ENCODE measurements around the gene TDRD10. TPM values are rescaled to one million over a fixed set of nuclear protein-coding genes. Genes with fewer than 3 reads are reported as not detected.

TDRD10 gene
- total RNA-seq, 1 experiment from 2014 or later: not detected

DNA sequence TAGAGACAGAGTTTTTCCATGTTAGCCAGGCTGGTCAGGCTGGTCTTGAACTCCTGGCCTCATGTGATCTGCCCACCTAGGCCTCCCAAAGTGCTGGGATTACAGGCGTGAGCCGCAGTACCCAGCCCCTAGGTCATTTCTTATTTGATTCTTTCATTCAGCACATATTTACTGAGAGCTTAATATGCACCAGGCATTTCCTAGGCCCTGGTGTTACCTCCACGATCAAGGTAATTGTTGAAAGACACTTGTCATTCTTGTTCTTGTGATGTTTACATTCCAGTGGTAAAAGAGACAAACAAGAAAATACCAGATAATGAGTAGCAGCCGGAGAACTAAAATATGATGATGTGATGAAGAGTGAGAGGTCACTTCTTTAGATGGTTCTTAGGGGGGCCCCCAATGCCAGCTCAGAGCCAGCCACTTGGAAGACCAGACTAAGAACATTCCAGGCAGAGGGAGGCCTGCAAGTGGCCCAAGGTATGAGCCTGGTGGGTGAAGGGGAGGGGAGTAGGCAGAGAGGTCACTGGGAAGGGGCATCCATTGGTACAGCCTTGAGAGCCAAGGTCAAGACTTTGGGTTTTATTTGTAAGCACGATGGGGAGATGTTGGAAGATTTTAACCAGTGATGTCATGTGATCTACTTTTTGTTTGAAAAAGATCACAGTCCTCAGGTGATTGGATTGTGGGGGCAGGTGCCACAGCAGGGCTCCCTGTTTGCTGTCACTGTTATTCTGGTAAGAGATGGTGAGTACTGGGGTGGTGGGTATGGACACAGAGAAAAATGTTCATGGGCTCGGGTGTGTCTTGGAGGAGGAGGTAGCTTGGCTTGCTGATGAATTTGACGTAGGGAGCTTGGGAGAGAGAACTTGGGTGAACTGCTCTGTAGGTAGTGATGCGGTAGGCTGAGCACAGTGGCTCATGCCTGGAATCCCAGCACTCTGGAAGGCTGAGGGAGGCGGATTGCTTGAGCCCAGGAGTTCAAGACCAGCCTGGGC lies 37.8 kb downstream of the TDRD10 start:
- H3K9me3 ChIP-seq (ENCODE audit: low read depth, low read length, poor library complexity, severe bottlenecking): peaks cover 3% of the 10 kb centered on the region
- no peak overlapping the region for H3K4me3 ChIP-seq (ENCODE audit: low read depth, low read length, poor library complexity, severe bottlenecking)
- H3K4me1 ChIP-seq (ENCODE audit: insufficient read depth, low read length, poor library complexity, severe bottlenecking): no peaks in the 10 kb centered on the region
- no peak overlapping the region for H3K27ac ChIP-seq (ENCODE audit: low read depth, low read length, poor library complexity, severe bottlenecking)
- H3K36me3 ChIP-seq (ENCODE audit: insufficient read depth, low read length, poor library complexity, severe bottlenecking): no peaks in the 10 kb centered on the region
- ChIA-PET CTCF (no interaction called here), POLR2A (ENCODE audit: low non-redundant PET) (no interaction called here)
- peaks cover 3% of the 10 kb centered on the region for H3K27me3 ChIP-seq (replicated peaks; ENCODE audit: insufficient read depth, low read depth, low read length, poor library complexity)
- BruUV-seq (replicated peaks): no TSS peak
- DNase-seq (ENCODE audit: low spot score): no peak
- TF ChIP-seq CTCF (conservative IDR thresholded peaks at IDR 0.05; ENCODE audit: low read depth, low read length): no peak
- no peak for TF ChIP-seq EZH2 (IDR thresholded peaks at IDR 0.05; ENCODE audit: borderline replicate concordance, low read depth, low read length, poor library complexity, severe bottlenecking)
- intact Hi-C loops (cut with micrococcal nuclease; ENCODE audit: unreplicated experiment): no loop called here

DNA sequence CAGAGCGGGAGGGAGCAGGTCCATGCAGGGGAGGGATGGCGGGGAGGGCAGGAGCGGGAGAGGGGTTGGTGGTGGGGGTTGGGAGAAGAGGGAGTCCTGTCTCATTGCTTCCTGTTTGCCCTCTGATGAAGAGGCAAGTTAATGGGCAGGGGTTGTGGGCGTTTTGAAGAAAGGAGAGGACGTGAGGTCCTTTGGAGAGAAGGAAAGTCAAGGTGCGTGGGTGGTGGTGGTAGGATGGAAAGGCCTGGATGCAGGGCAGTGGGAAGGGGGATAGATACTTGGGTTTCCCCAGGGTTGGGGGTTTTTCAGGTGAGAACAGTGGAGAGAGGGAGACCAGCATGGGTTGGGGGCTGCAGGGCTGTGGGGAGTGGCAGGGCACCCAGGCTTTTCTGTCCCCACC lies 39.2 kb downstream of the TDRD10 start:
- Histone ChIP-seq H3K9me3 (ENCODE audit: low read depth, low read length, poor library complexity, severe bottlenecking) (no peaks in the 10 kb centered on the region), H3K36me3 (ENCODE audit: insufficient read depth, low read length, poor library complexity, severe bottlenecking) (no peaks in the 10 kb centered on the region), H3K4me1 (ENCODE audit: insufficient read depth, low read length, poor library complexity, severe bottlenecking) (no peaks in the 10 kb centered on the region), H3K27me3 (replicated peaks; ENCODE audit: insufficient read depth, low read depth, low read length, poor library complexity) (peaks cover 3% of the 10 kb centered on the region), H3K27ac (ENCODE audit: low read depth, low read length, poor library complexity, severe bottlenecking) (no peak overlapping the region), H3K4me3 (ENCODE audit: low read depth, low read length, poor library complexity, severe bottlenecking) (no peak overlapping the region)
- BruUV-seq (replicated peaks): no TSS peak
- CTCF ChIA-PET: no interaction called here
- no peak for DNase-seq (ENCODE audit: low spot score)
- POLR2A ChIA-PET (ENCODE audit: low non-redundant PET): no interaction called here
- intact Hi-C loops (cut with micrococcal nuclease; ENCODE audit: unreplicated experiment): no loop called here
- TF ChIP-seq EZH2 (IDR thresholded peaks at IDR 0.05; ENCODE audit: borderline replicate concordance, low read depth, low read length, poor library complexity, severe bottlenecking): no peak
- TF ChIP-seq CTCF (conservative IDR thresholded peaks at IDR 0.05; ENCODE audit: low read depth, low read length): no peak

GRCh38 chr1:154546264-154547063 lies 44.4 kb downstream of the TDRD10 start:
- intact Hi-C loops (cut with micrococcal nuclease; ENCODE audit: unreplicated experiment): loop anchor here (2.0 kb wide), 1 partner anchor 62 kb away; no protein-coding TSS in a partner anchor

More at GRCh38 chr1:154546264-154547063, 44.4 kb downstream of the TDRD10 start:
- Histone ChIP-seq H3K4me3 (ENCODE audit: low read depth, low read length, poor library complexity, severe bottlenecking) (no peak overlapping the region), H3K9me3 (ENCODE audit: low read depth, low read length, poor library complexity, severe bottlenecking) (no peaks in the 10 kb centered on the region), H3K27me3 (replicated peaks; ENCODE audit: insufficient read depth, low read depth, low read length, poor library complexity) (peaks cover 3% of the 10 kb centered on the region), H3K4me1 (ENCODE audit: insufficient read depth, low read length, poor library complexity, severe bottlenecking) (no peaks in the 10 kb centered on the region), H3K36me3 (ENCODE audit: insufficient read depth, low read length, poor library complexity, severe bottlenecking) (peaks cover 26% of the 10 kb centered on the region), H3K27ac (ENCODE audit: low read depth, low read length, poor library complexity, severe bottlenecking) (no peak overlapping the region)
- BruUV-seq (replicated peaks): no TSS peak
- DNase-seq (ENCODE audit: low spot score): peak; percentile 77
- ChIA-PET CTCF (interaction anchor here (0.5 to 1.1 kb wide), 10 partner anchors 11 to 466 kb away, joined by 3 to 10 read pairs (median 5); no protein-coding TSS in a partner anchor), POLR2A (ENCODE audit: low non-redundant PET) (no interaction called here)
- no peak for TF ChIP-seq EZH2 (IDR thresholded peaks at IDR 0.05; ENCODE audit: borderline replicate concordance, low read depth, low read length, poor library complexity, severe bottlenecking)
- TF ChIP-seq CTCF (conservative IDR thresholded peaks at IDR 0.05; ENCODE audit: low read depth, low read length): peak; percentile 71

Measured in A673 (cell line).